MCF 10A (cell line): Measurements from ENCODE around the gene HSPBP1. TPM values are rescaled to one million over a fixed set of nuclear protein-coding genes. Genes with fewer than 3 reads are reported as not detected.

Experiments
- BruUV-seq: library from RNA; stranded (reverse); fragments of 400-500 nt; replicated peaks from 2 replicates; lab custom pipeline; 2021; lab: Mats Ljungman, UMichigan
- CTCF ChIA-PET: fragments of 300-600 bp; sonication (Branson Sonifier 250); formaldehyde crosslinking; extraction: SDS; loops from one replicate; lab custom pipeline; 2021; ENCODE audit warnings: antibody characterized with exemption, inconsistent platforms; lab: Yijun Ruan, JAX
- POLR2A ChIA-PET: fragments of 300-600, 350-650 bp; sonication (Branson Sonifier 250); formaldehyde crosslinking; extraction: SDS; loops from one replicate; lab custom pipeline; 2020; ENCODE audit warnings: antibody characterized with exemption, inconsistent platforms; lab: Yijun Ruan, JAX
- DNase-seq: peaks from one replicate; pipeline ENCODE4 v3.0.0-alpha.2; 2018; ENCODE audit not compliant: unreplicated experiment
- H3K27ac Mint-ChIP-seq: one replicate; pipeline ENCODE4 v1.8.0; 2022; ENCODE audit warnings: mild to moderate bottlenecking, low read depth, mixed read lengths; ENCODE audit not compliant: unreplicated experiment
- H3K27me3 Mint-ChIP-seq: one replicate; pipeline ENCODE4 v1.8.0; 2022; ENCODE audit warnings: mixed read lengths; ENCODE audit not compliant: insufficient read depth, unreplicated experiment
- H3K36me3 Mint-ChIP-seq: one replicate; pipeline ENCODE4 v1.8.0; 2022; ENCODE audit warnings: mild to moderate bottlenecking, moderate library complexity, mixed read lengths; ENCODE audit not compliant: insufficient read depth, unreplicated experiment
- H3K4me1 Mint-ChIP-seq: one replicate; pipeline ENCODE4 v1.8.0; 2022; ENCODE audit warnings: mixed read lengths; ENCODE audit not compliant: insufficient read depth, unreplicated experiment
- H3K4me3 Mint-ChIP-seq: one replicate; pipeline ENCODE4 v1.8.0; 2022; ENCODE audit warnings: mild to moderate bottlenecking, moderate library complexity, mixed read lengths; ENCODE audit not compliant: unreplicated experiment
- H3K9me3 Mint-ChIP-seq: one replicate; pipeline ENCODE4 v1.8.0; 2022; ENCODE audit warnings: mixed read lengths; ENCODE audit not compliant: unreplicated experiment
- CTCF ChIP-seq: fragments of 200-600 bp; IDR thresholded peaks from one replicate; pipeline ENCODE4 v1.8.0; 2022; ENCODE audit warnings: antibody characterized with exemption, mild to moderate bottlenecking; ENCODE audit not compliant: unreplicated experiment
- intact Hi-C: fragments of 100-400 bp; cut with micrococcal nuclease; formaldehyde crosslinking; loops from 2 replicates; pipeline ENCODE4 v1.14.1; 2022
- total RNA-seq: library from RNA; stranded (reverse); gene quantifications from 2 replicates; pipeline ENCODE4 v1.2.3, GENCODE V29; 2022

Gene HSPBP1
- total RNA-seq, 1 experiment from 2014 or later = 53.1 TPM

- POLR2A ChIA-PET = interaction anchor here (1.2 to 1.3 kb wide), 3 partner anchors 18 to 160 kb away, joined by 3 to 6 read pairs (median 4); partner anchors contain the start of genes PPP1R12C and PPP6R1
- peaks cover 27% of the 10 kb centered on the region for H3K36me3 Mint-ChIP-seq
- H3K4me3 Mint-ChIP-seq = no peak overlapping the region
- DNase-seq = no peak
- no peaks in the 10 kb centered on the region for H3K27me3 Mint-ChIP-seq
- H3K9me3 Mint-ChIP-seq = no peaks in the 10 kb centered on the region
- CTCF ChIA-PET = interaction anchor here (0.5 to 0.7 kb wide), 3 partner anchors 25 to 136 kb away, joined by 3 to 4 read pairs (median 3); no protein-coding TSS in a partner anchor
- BruUV-seq = no TSS peak
- peaks cover 23% of the 10 kb centered on the region for H3K4me1 Mint-ChIP-seq
- no peak for TF ChIP-seq CTCF
- H3K27ac Mint-ChIP-seq = peak overlapping the region; percentile 53
- intact Hi-C loops = no loop called here
These were observed 2.4 kb downstream of the HSPBP1 start for GRCh38 chr19:55277494-55277893.

- Mint-ChIP-seq H3K4me1 (peaks cover 23% of the 10 kb centered on the region), H3K27me3 (no peaks in the 10 kb centered on the region), H3K36me3 (peaks cover 33% of the 10 kb centered on the region), H3K9me3 (no peaks in the 10 kb centered on the region), H3K27ac (peak overlapping the region; percentile 53), H3K4me3 (no peak overlapping the region)
- intact Hi-C loops = no loop called here
- no TSS peak for BruUV-seq
- ChIA-PET CTCF (interaction anchor here (0.6 to 0.7 kb wide), 2 partner anchors 20 to 25 kb away, joined by 3 to 4 read pairs; no protein-coding TSS in a partner anchor), POLR2A (no interaction called here)
- TF ChIP-seq CTCF = no peak
- DNase-seq = no peak
These were observed 3.0 kb downstream of the HSPBP1 start for GRCh38 chr19:55276720-55277430.

- Mint-ChIP-seq H3K4me1 (peaks cover 18% of the 10 kb centered on the region), H3K9me3 (no peaks in the 10 kb centered on the region), H3K4me3 (no peak overlapping the region), H3K27me3 (no peaks in the 10 kb centered on the region), H3K36me3 (peaks cover 41% of the 10 kb centered on the region), H3K27ac (no peak overlapping the region)
- CTCF ChIA-PET = interaction anchor here (0.6 to 0.7 kb wide), 2 partner anchors 20 to 70 kb away, joined by 3 to 4 read pairs; no protein-coding TSS in a partner anchor
- BruUV-seq = no TSS peak
- no peak for TF ChIP-seq CTCF
- intact Hi-C loops = no loop called here
- POLR2A ChIA-PET = no interaction called here
- DNase-seq = no peak
These were observed 3.8 kb downstream of the HSPBP1 start for GRCh38 chr19:55275851-55276719.
